HCT116 (cell line): ENCODE results near the gene XYLT1.

ENCODE experiments used
- CEBPB ChIP-seq: IDR thresholded peaks from 2 replicates; pipeline ENCODE4 v1.6.1; 2012; ENCODE audit warnings: low read depth
- CTCF ChIP-seq, 3 experiments: fragments of 200-600 bp in 1 of 3; sonication (generic) in 1 of 3; IDR thresholded peaks in 2 of 3; conservative IDR thresholded peaks in 1 of 3; 2 replicates each; pipeline ENCODE4 v1.5.1; 2012 to 2017; ENCODE audit warnings: low read depth in 2 of 3, low read length in 2 of 3, antibody characterized with exemption in 1 of 3, borderline replicate concordance in 1 of 3, control low read depth in 1 of 3, mild to moderate bottlenecking in 1 of 3, mixed read lengths in 1 of 3, mixed run types in 1 of 3, moderate library complexity in 1 of 3; ENCODE audit not compliant: insufficient read depth in 1 of 3
- EZH2 ChIP-seq: fragments of 200-600 bp; sonication (generic); IDR thresholded peaks from 2 replicates; pipeline ENCODE4 v1.6.1; 2017; ENCODE audit warnings: antibody characterized with exemption, mixed run types
- MAX ChIP-seq: IDR thresholded peaks from 2 replicates; pipeline ENCODE4 v1.6.1; 2012
- POLR2A ChIP-seq: IDR thresholded peaks from 2 replicates; pipeline ENCODE4 v1.7.0; 2011; ENCODE audit warnings: borderline replicate concordance; ENCODE audit not compliant: insufficient read depth, insufficient read length; ENCODE audit errors: extremely low read depth
- REST ChIP-seq: IDR thresholded peaks from 2 replicates; pipeline ENCODE4 v1.6.1; 2012; ENCODE audit warnings: low read depth
- ZFX ChIP-seq: fragments of 450-650 bp; IDR thresholded peaks from 2 replicates; pipeline ENCODE4 v1.6.1; 2017

- TF ChIP-seq REST (no peak), CTCF (IDR thresholded peaks at IDR 0.05 in 2 of 3, conservative IDR thresholded peaks at IDR 0.05 in 1 of 3; ENCODE audit: borderline replicate concordance in 1 of 3, insufficient read depth in 1 of 3, low read depth in 2 of 3, low read length in 2 of 3) (no peak), EZH2 (no peak), CEBPB (no peak), MAX (no peak), POLR2A (no peak), ZFX (no peak)
These were observed 246.4 kb downstream of the XYLT1 start for GRCh38 chr16:17224350-17224749.
